GM12872 (cell line): Measurements from ENCODE around the gene LRGUK.

Source experiments
- TF ChIP-seq, protein P1 (sequence below): IDR thresholded peaks from 3 replicates; pipeline ENCODE4 v1.5.1; 2011; ENCODE audit warnings: low read depth, mild to moderate bottlenecking, low read length, moderate library complexity; ENCODE audit not compliant: insufficient read depth

The LRGUK gene

GRCh38 chr7:134201569-134202261, 74.6 kb downstream of the LRGUK start:
- TF ChIP-seq, protein P1, sequence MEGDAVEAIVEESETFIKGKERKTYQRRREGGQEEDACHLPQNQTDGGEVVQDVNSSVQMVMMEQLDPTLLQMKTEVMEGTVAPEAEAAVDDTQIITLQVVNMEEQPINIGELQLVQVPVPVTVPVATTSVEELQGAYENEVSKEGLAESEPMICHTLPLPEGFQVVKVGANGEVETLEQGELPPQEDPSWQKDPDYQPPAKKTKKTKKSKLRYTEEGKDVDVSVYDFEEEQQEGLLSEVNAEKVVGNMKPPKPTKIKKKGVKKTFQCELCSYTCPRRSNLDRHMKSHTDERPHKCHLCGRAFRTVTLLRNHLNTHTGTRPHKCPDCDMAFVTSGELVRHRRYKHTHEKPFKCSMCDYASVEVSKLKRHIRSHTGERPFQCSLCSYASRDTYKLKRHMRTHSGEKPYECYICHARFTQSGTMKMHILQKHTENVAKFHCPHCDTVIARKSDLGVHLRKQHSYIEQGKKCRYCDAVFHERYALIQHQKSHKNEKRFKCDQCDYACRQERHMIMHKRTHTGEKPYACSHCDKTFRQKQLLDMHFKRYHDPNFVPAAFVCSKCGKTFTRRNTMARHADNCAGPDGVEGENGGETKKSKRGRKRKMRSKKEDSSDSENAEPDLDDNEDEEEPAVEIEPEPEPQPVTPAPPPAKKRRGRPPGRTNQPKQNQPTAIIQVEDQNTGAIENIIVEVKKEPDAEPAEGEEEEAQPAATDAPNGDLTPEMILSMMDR, result no peak

GRCh38 chr7:134203186-134203889, 76.2 kb downstream of the LRGUK start:
- TF ChIP-seq, protein P1, result no peak

GRCh38 chr7:134209322-134210015, 82.3 kb downstream of the LRGUK start:
- TF ChIP-seq, protein P1, result no peak

GRCh38 chr7:134210227-134210626, 83.1 kb downstream of the LRGUK start:
- TF ChIP-seq, protein P1, result no peak

DNA sequence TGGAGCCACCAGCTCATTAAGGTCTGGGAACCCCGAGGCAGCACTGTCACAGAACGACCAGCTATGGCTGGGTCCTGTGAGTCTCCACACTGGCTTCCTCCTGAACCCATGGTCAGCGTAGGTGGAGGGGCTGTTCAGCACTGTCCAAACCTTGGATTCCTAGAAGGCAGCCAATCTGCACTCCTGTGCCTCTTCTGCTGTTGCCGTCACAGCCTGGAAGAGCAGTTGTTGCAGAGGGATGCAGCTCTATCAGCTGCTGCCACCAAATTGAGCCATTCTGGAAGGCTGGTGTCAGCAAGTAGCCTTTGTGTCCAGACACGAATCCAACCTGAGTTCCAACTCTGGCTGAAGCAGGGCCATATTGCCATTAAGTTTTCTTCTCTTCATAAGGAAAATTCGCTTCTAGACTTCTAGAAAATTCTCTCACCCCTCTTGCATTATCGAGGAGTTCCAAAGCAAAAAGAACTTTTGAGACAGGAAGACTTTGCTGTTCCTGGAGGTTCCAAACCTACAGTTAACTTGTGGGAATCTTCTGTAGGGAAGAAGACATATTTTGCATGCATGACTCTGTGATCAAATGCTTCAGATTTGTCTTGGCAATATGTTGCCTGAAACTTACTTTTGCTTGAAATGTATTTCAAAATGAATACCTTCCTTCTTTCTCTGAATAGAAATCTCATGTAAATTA, 84.0 kb downstream of the LRGUK start:
- TF ChIP-seq, protein P1, result no peak

GRCh38 chr7:134211817-134212216, 84.7 kb downstream of the LRGUK start:
- TF ChIP-seq, protein P1, result no peak
